Subcutaneous adipose tissue (tissue), 4 donors: ENCODE results near the gene CRB1. TPM values are rescaled to one million over a fixed set of nuclear protein-coding genes. Genes with fewer than 3 reads are reported as not detected.

Experiments
- CTCF ChIP-seq: fragments of 450-650 bp; IDR thresholded peaks from one replicate; pipeline ENCODE4 v1.5.1; 2016; ENCODE audit warnings: low read depth, mild to moderate bottlenecking, control low read depth, antibody characterized with exemption, moderate library complexity
- total RNA-seq, 4 donors: library from RNA; depleted of rRNA; stranded (reverse); fragments of >200 nt; gene quantifications; one replicate each; pipeline ENCODE4 v1.1.0, GENCODE V29; 2016

CRB1 gene
- total RNA-seq, 4 donors from 2014 or later, result 0.34 to 0.94 (median 0.66) TPM; not detected in 1

- no peak for TF ChIP-seq CTCF
These were observed 32.7 kb upstream of the CRB1 start for GRCh38 chr1:197235355-197235754.

- no peak for TF ChIP-seq CTCF
These were observed 20.6 kb upstream of the CRB1 start for GRCh38 chr1:197247465-197247864.

- no peak for TF ChIP-seq CTCF
These were observed 18.7 kb upstream of the CRB1 start for GRCh38 chr1:197249324-197249723.

GRCh38 chr1:197250616-197251015 is 17.4 kb upstream of the CRB1 start:
- TF ChIP-seq CTCF, result no peak

- TF ChIP-seq CTCF, result no peak
These were observed 15.1 kb upstream of the CRB1 start for GRCh38 chr1:197252973-197253372.

GRCh38 chr1:197254866-197255265 is 13.2 kb upstream of the CRB1 start:
- no peak for TF ChIP-seq CTCF

GRCh38 chr1:197264936-197265567 is 3.0 kb upstream of the CRB1 start:
- TF ChIP-seq CTCF, result no peak
